ENCODE results near the gene DNAH17.

- TF ChIP-seq CTCF (IDR thresholded peaks at IDR 0.05) (no peak), POLR2A (IDR thresholded peaks at IDR 0.05) (no peak), EP300 (IDR thresholded peaks at IDR 0.05; ENCODE audit: low read depth) (no peak), POLR2AphosphoS5 (IDR thresholded peaks at IDR 0.05) (peak in 2 of 3 donors; percentile 67 to 75)
These were observed 34.4 kb upstream of the DNAH17 start for GRCh38 chr17:78611607-78612006.

Measured in transverse colon (tissue), 4 donors.